K562 (cell line): ENCODE measurements around the gene SLC7A14. TPM values are rescaled to one million over a fixed set of nuclear protein-coding genes. Genes with fewer than 3 reads are reported as not detected.

Experiments
- ARID1B ChIP-seq: fragments of 450-650 bp; IDR thresholded peaks from 2 replicates; pipeline ENCODE4 v1.6.1; 2016; ENCODE audit warnings: antibody characterized with exemption, mild to moderate bottlenecking, inconsistent platforms
- ATF3 ChIP-seq, 2 experiments: fragments of 450-650 bp in 1 of 2; sonication (generic) in 1 of 2; formaldehyde crosslinking in 1 of 2; IDR thresholded peaks in 1 of 2; conservative IDR thresholded peaks in 1 of 2; 2 replicates each; pipeline versions ENCODE4 v1.6.1 to v1.8.1; 2016 to 2023; ENCODE audit warnings: mild to moderate bottlenecking in 2 of 2, moderate library complexity in 2 of 2, inconsistent platforms in 1 of 2, missing genetic modification reagents in 1 of 2
- BHLHE40 ChIP-seq: IDR thresholded peaks from 2 replicates; pipeline ENCODE4 v1.6.1; 2011; ENCODE audit warnings: low read length, improper control_type of control experiment
- CBFA2T2 ChIP-seq: fragments of 450-650 bp; conservative IDR thresholded peaks from 2 replicates; pipeline ENCODE4 v1.6.1; 2017; ENCODE audit warnings: mild to moderate bottlenecking
- CBFA2T3 ChIP-seq: fragments of 450-650 bp; IDR thresholded peaks from 2 replicates; pipeline ENCODE4 v1.6.1; 2017
- CGGBP1 ChIP-seq: fragments of 250-450 bp; sonication (Bioruptor Pico); IDR thresholded peaks from 2 replicates; pipeline ENCODE4 v1.9.0; 2021; ENCODE audit warnings: mild to moderate bottlenecking
- CHAMP1 ChIP-seq: fragments of 450-650 bp; IDR thresholded peaks from 2 replicates; pipeline ENCODE4 v1.6.1; 2016; ENCODE audit warnings: mild to moderate bottlenecking
- ELF2 ChIP-seq: fragments of 250-450 bp; sonication (Bioruptor Pico); IDR thresholded peaks from 2 replicates; pipeline ENCODE4 v1.5.0; 2021; ENCODE audit warnings: mild to moderate bottlenecking
- GATA2 ChIP-seq: sonication (generic); formaldehyde crosslinking; IDR thresholded peaks from 2 replicates; pipeline ENCODE4 v1.4.0; 2020; ENCODE audit warnings: mild to moderate bottlenecking, missing genetic modification reagents
- GATAD2B ChIP-seq: fragments of 450-650 bp; IDR thresholded peaks from 2 replicates; pipeline ENCODE4 v1.6.1; 2017; ENCODE audit warnings: mild to moderate bottlenecking, borderline replicate concordance
- MAZ ChIP-seq, 2 experiments: fragments of 450-650 bp in 1 of 2; sonication (generic) in 1 of 2; formaldehyde crosslinking; IDR thresholded peaks in 1 of 2; conservative IDR thresholded peaks in 1 of 2; 2 replicates each; pipeline versions ENCODE4 v1.4.0 to v1.5.0; 2020; ENCODE audit warnings: mild to moderate bottlenecking in 1 of 2, missing genetic modification reagents in 1 of 2
- MTA2 ChIP-seq: fragments of 450-650 bp; IDR thresholded peaks from 2 replicates; pipeline ENCODE4 v1.6.1; 2016; ENCODE audit warnings: low read depth
- NFE2 ChIP-seq: IDR thresholded peaks from 2 replicates; pipeline ENCODE4 v1.6.1; 2014; ENCODE audit warnings: antibody characterized with exemption, low read depth
- RAD21 ChIP-seq, 2 experiments: fragments of 250-450 bp in 1 of 2; fragments of 450-650 bp in 1 of 2; sonication (Bioruptor Pico) in 1 of 2; formaldehyde crosslinking in 1 of 2; IDR thresholded peaks in 1 of 2; conservative IDR thresholded peaks in 1 of 2; 2 replicates each; pipeline versions ENCODE4 v1.4.0 to v1.8.0; 2020 to 2022; ENCODE audit warnings: mild to moderate bottlenecking in 2 of 2, moderate library complexity in 1 of 2
- RHOXF2B ChIP-seq: fragments of 250-450 bp; sonication (Bioruptor Pico); conservative IDR thresholded peaks from 2 replicates; pipeline ENCODE4 v1.5.1; 2021
- SMAD1 ChIP-seq: fragments of 150-350 bp; IDR thresholded peaks from 2 replicates; pipeline ENCODE4 v1.6.1; 2014; ENCODE audit warnings: low read length, low read depth; ENCODE audit not compliant: partially characterized antibody
- SMAD3 ChIP-seq: fragments of 450-650 bp; formaldehyde crosslinking; conservative IDR thresholded peaks from 2 replicates; pipeline ENCODE4 v1.4.0; 2020; ENCODE audit warnings: mild to moderate bottlenecking
- SMARCA4 ChIP-seq: fragments of 450-650 bp; IDR thresholded peaks from 2 replicates; pipeline ENCODE4 v1.6.1; 2016
- SMARCA5 ChIP-seq: fragments of 450-650 bp; IDR thresholded peaks from 2 replicates; pipeline ENCODE4 v1.6.1; 2016
- SOX6 ChIP-seq: fragments of 450-650 bp; IDR thresholded peaks from 2 replicates; pipeline ENCODE4 v1.6.1; 2014; ENCODE audit warnings: mild to moderate bottlenecking
- TCF3 ChIP-seq: sonication (generic); formaldehyde crosslinking; IDR thresholded peaks from 2 replicates; pipeline ENCODE4 v1.4.0; 2020; ENCODE audit warnings: mild to moderate bottlenecking, missing genetic modification reagents
- TEAD2 ChIP-seq: fragments of 450-650 bp; IDR thresholded peaks from 2 replicates; pipeline ENCODE4 v1.6.1; 2016; ENCODE audit warnings: missing genetic modification characterization, control low read depth, missing compliant biosample characterization
- USF2 ChIP-seq: sonication (generic); formaldehyde crosslinking; IDR thresholded peaks from 2 replicates; pipeline ENCODE4 v1.5.0; 2020; ENCODE audit warnings: missing genetic modification reagents
- XRCC3 ChIP-seq: fragments of 450-650 bp; IDR thresholded peaks from 2 replicates; pipeline ENCODE4 v1.6.1; 2017; ENCODE audit warnings: mild to moderate bottlenecking, moderate library complexity
- YY1 ChIP-seq, 3 experiments: IDR thresholded peaks; 2 replicates each; pipeline ENCODE4 v1.6.1; 2011; ENCODE audit warnings: low read length in 2 of 3, mild to moderate bottlenecking in 2 of 3, moderate library complexity in 2 of 3, borderline replicate concordance in 1 of 3, control low read depth in 1 of 3, low read depth in 1 of 3; ENCODE audit not compliant: insufficient read depth in 3 of 3, insufficient replicate concordance in 2 of 3, control insufficient read depth in 1 of 3, insufficient read length in 1 of 3; ENCODE audit errors: extremely low read depth in 1 of 3
- ZNF408 ChIP-seq: fragments of 250-450 bp; sonication (Bioruptor Pico); IDR thresholded peaks from 2 replicates; pipeline ENCODE4 v1.4.0; 2020; ENCODE audit warnings: low read depth, mild to moderate bottlenecking, moderate library complexity
- ZNF445 ChIP-seq: fragments of 250-450 bp; sonication (Bioruptor Pico); IDR thresholded peaks from 2 replicates; pipeline ENCODE4 v1.4.0; 2020; ENCODE audit warnings: low read depth, mild to moderate bottlenecking, moderate library complexity
- polyA plus RNA-seq, 8 experiments: library from polyadenylated mRNA; depleted of rRNA in 4 of 8; stranded (reverse) in 5 of 8; unstranded in 3 of 8; fragments of >200 nt; fragmentation: Nextera tagmentation in 2 of 8; fragmentation: Illumina TruSeq in 1 of 8; extraction: Ambion mirVana in 2 of 8; extraction: Trizol in 1 of 8; gene quantifications; 2 replicates each; pipeline versions ENCODE4 v1.2.1 to v1.2.3, GENCODE V29; 2011 to 2014; ENCODE audit warnings: inconsistent platforms in 1 of 8, missing spikeins in 1 of 8
- total RNA-seq, 7 experiments: library from RNA; depleted of rRNA in 6 of 7; stranded (reverse); fragments of >200 nt in 6 of 7; fragmentation: Illumina TruSeq in 2 of 7; extraction: Trizol in 2 of 7; gene quantifications; 2 replicates each; pipeline versions ENCODE4 v1.2.1 to v1.2.3, GENCODE V29; 2011 to 2021; ENCODE audit warnings: low replicate concordance in 1 of 7

The SLC7A14 gene
- total and polyA plus RNA-seq, 9 of the 15 experiments (the other 6 are each of a cell fraction or from before 2014, with no cell fraction given), result not detected

- TF ChIP-seq SMAD1, result no peak
- no peak for TF ChIP-seq USF2
- no peak for TF ChIP-seq RHOXF2B (CRISPR knock-in tag)
- no peak for TF ChIP-seq SMAD3 (CRISPR knock-in tag)
- TF ChIP-seq SMARCA5, result no peak
- no peak for TF ChIP-seq ELF2 (CRISPR knock-in tag)
- TF ChIP-seq BHLHE40, result no peak
- TF ChIP-seq ZNF445 (CRISPR knock-in tag), result no peak
- peak; percentile 41; the same call in 1 of the 2 replicates for TF ChIP-seq SMARCA4
- TF ChIP-seq YY1 (IDR thresholded peaks at IDR 0.05; ENCODE audit: borderline replicate concordance in 1 of 3, control insufficient read depth in 1 of 3, extremely low read depth in 1 of 3, insufficient read depth in 3 of 3, insufficient read length in 1 of 3, insufficient replicate concordance in 2 of 3, low read depth in 1 of 3, low read length in 2 of 3), result no peak
- peak; percentile 90 for TF ChIP-seq SOX6
- no peak for TF ChIP-seq ZNF408 (CRISPR knock-in tag)
- peak; percentile 60 for TF ChIP-seq CBFA2T3
- TF ChIP-seq GATAD2B, result no peak
- peak; percentile 26; the same call in 1 of the 2 replicates for TF ChIP-seq MTA2
- no peak for TF ChIP-seq XRCC3
- TF ChIP-seq RAD21 (CRISPR knock-in tag; conservative IDR thresholded peaks at IDR 0.05 in 1 of 2, IDR thresholded peaks at IDR 0.05 in 1 of 2), result no peak
- no peak for TF ChIP-seq CGGBP1 (CRISPR knock-in tag)
- peak; percentile 75 for TF ChIP-seq ARID1B
- 0 out of 2 replicates have a peak, but pooled peaks have one; percentile 42 for TF ChIP-seq GATA2
- TF ChIP-seq CHAMP1, result no peak
- TF ChIP-seq MAZ (CRISPR knock-in tag; conservative IDR thresholded peaks at IDR 0.05 in 1 of 2, IDR thresholded peaks at IDR 0.05 in 1 of 2), result no peak
- no peak for TF ChIP-seq TEAD2 (tag)
- TF ChIP-seq ATF3 (IDR thresholded peaks at IDR 0.05), result peak; percentile 57; the same call in 1 of the 2 replicates
- no peak for TF ChIP-seq ATF3 (CRISPR knock-in tag; conservative IDR thresholded peaks at IDR 0.05)
- 0 out of 2 replicates have a peak, but pooled peaks have one; percentile 28 for TF ChIP-seq CBFA2T2
- TF ChIP-seq TCF3 (CRISPR knock-in tag), result peak; percentile 62
- no peak for TF ChIP-seq NFE2
Measured at GRCh38 chr3:170579646-170580045, 6.2 kb downstream of the SLC7A14 start (continued).
